Activated CD8-positive, alpha-beta T cell treated with anti-CD3 and anti-CD28 coated beads for 36 hours (primary cell): ENCODE results near the gene MYL7. TPM values are rescaled to one million over a fixed set of nuclear protein-coding genes. Genes with fewer than 3 reads are reported as not detected.
A peak's percentile ranks its signal among the peaks of the same experiment; 100 is the strongest.
"Not testable (repeated sequence)": the region's sequence is repeated elsewhere in the genome, so short reads cannot be mapped to it uniquely, and the experiment has no call there.

Source experiments
- ATAC-seq: fragments of 200-7000 bp; cut with Tn5 transposase; one replicate; pipeline ENCODE4 v1.10.0; 2021; ENCODE audit warnings: mild to moderate bottlenecking, moderate library complexity
- CTCF ChIA-PET: fragments of 350-600 bp; sonication (Branson Sonifier 250); formaldehyde crosslinking; loops from one replicate; lab custom pipeline; 2021; ENCODE audit warnings: antibody characterized with exemption; lab: Charles Lee
- POLR2A ChIA-PET: fragments of 350-600 bp; sonication (Branson Sonifier 250); formaldehyde crosslinking; loops from one replicate; lab custom pipeline; 2021; ENCODE audit warnings: antibody characterized with exemption; lab: Charles Lee
- DNase-seq: peaks from one replicate; pipeline ENCODE4 v3.0.0-alpha.2; 2020
- H3K27ac Mint-ChIP-seq: one replicate; pipeline ENCODE4 v1.8.0; 2021; ENCODE audit warnings: mild to moderate bottlenecking, mixed read lengths
- H3K27me3 Mint-ChIP-seq: one replicate; pipeline ENCODE4 v1.8.0; 2021; ENCODE audit warnings: mixed read lengths
- H3K36me3 Mint-ChIP-seq: one replicate; pipeline ENCODE4 v1.8.0; 2021; ENCODE audit warnings: low read depth, mixed read lengths
- H3K4me1 Mint-ChIP-seq: one replicate; pipeline ENCODE4 v1.8.0; 2021; ENCODE audit warnings: low read depth, mixed read lengths
- H3K4me3 Mint-ChIP-seq: one replicate; pipeline ENCODE4 v1.8.0; 2021; ENCODE audit warnings: mild to moderate bottlenecking, moderate library complexity, mixed read lengths
- H3K9me3 Mint-ChIP-seq: one replicate; pipeline ENCODE4 v1.8.0; 2021; ENCODE audit warnings: mixed read lengths
- CTCF ChIP-seq: fragments of 200-600 bp; IDR thresholded peaks from one replicate; pipeline ENCODE4 v1.8.0; 2022; ENCODE audit warnings: antibody characterized with exemption, mild to moderate bottlenecking
- intact Hi-C: fragments of 100-400 bp; cut with micrococcal nuclease; formaldehyde crosslinking; loops from one replicate; pipeline ENCODE4 v1.10.0; 2022
- total RNA-seq, 2 experiments: library from RNA; stranded (reverse); gene quantifications; one replicate each; pipeline ENCODE4 v1.2.3, GENCODE V29; 2021

MYL7 gene
- total RNA-seq, 2 experiments from 2014 or later, result not detected

GRCh38 chr7:44131173-44132029 lies 9.7 kb downstream of the MYL7 start:
- DNase-seq, result peak; percentile 21
- ChIA-PET POLR2A (interaction anchor here (0.6 to 1.3 kb wide), 5 partner anchors 15 to 641 kb away, joined by 3 to 4 read pairs (median 3); no protein-coding TSS in a partner anchor), CTCF (interaction anchor here (1.0 to 2.1 kb wide), 3 partner anchors 9 to 16 kb away, joined by 3 to 7 read pairs (median 4); no protein-coding TSS in a partner anchor)
- peak; percentile 73 for ATAC-seq
- Mint-ChIP-seq H3K36me3 (no peaks in the 10 kb centered on the region), H3K4me1 (no peaks in the 10 kb centered on the region), H3K9me3 (peaks cover 3% of the 10 kb centered on the region), H3K27ac (no peak overlapping the region), H3K27me3 (no peaks in the 10 kb centered on the region), H3K4me3 (no peak overlapping the region)
- intact Hi-C loops, result no loop called here
- no peak for TF ChIP-seq CTCF

GRCh38 chr7:44128721-44129582 lies 12.2 kb downstream of the MYL7 start:
- intact Hi-C loops, result no loop called here
- CTCF ChIA-PET, result no interaction called here
- no peak for TF ChIP-seq CTCF
- H3K27ac Mint-ChIP-seq, result no peak overlapping the region
- H3K4me1 Mint-ChIP-seq, result peaks cover 3% of the 10 kb centered on the region
- H3K9me3 Mint-ChIP-seq, result peaks cover 3% of the 10 kb centered on the region
- no peaks in the 10 kb centered on the region for H3K27me3 Mint-ChIP-seq
- POLR2A ChIA-PET, result no interaction called here
- no peak overlapping the region for H3K4me3 Mint-ChIP-seq
- ATAC-seq (no peak), DNase-seq (no peak)
- no peaks in the 10 kb centered on the region for H3K36me3 Mint-ChIP-seq

GRCh38 chr7:44127161-44127560 lies 14.0 kb downstream of the MYL7 start:
- no peak for TF ChIP-seq CTCF
- peaks cover 4% of the 10 kb centered on the region for H3K36me3 Mint-ChIP-seq
- peaks cover 10% of the 10 kb centered on the region for H3K4me1 Mint-ChIP-seq
- H3K27me3 Mint-ChIP-seq, result no peaks in the 10 kb centered on the region
- no peak for ATAC-seq
- CTCF ChIA-PET, result no interaction called here
- no peak for DNase-seq
- H3K27ac Mint-ChIP-seq, result no peak overlapping the region
- H3K9me3 Mint-ChIP-seq, result peaks cover 3% of the 10 kb centered on the region
- POLR2A ChIA-PET, result interaction anchor here (0.6 kb wide), 1 partner anchor 645 kb away, joined by 3 read pairs; no protein-coding TSS in a partner anchor
- no peak overlapping the region for H3K4me3 Mint-ChIP-seq
- intact Hi-C loops, result no loop called here

GRCh38 chr7:44126574-44126973 lies 14.6 kb downstream of the MYL7 start:
- H3K36me3 Mint-ChIP-seq, H3K27ac Mint-ChIP-seq, DNase-seq, H3K9me3 Mint-ChIP-seq, ATAC-seq, H3K27me3 Mint-ChIP-seq, intact Hi-C loops, H3K4me3 Mint-ChIP-seq: not testable (repeated sequence)
- H3K4me1 Mint-ChIP-seq, result peaks cover 16% of the 10 kb centered on the region
- CTCF ChIA-PET, result interaction anchor here (0.6 kb wide), 1 partner anchor 245 kb away, joined by 3 read pairs; no protein-coding TSS in a partner anchor
- POLR2A ChIA-PET, result interaction anchor here (0.8 kb wide), 1 partner anchor 12 kb away, joined by 3 read pairs; no protein-coding TSS in a partner anchor

- ChIA-PET CTCF (interaction anchor here (0.8 to 1.7 kb wide), 4 partner anchors 13 to 44 kb away, joined by 3 to 4 read pairs (median 3); no protein-coding TSS in a partner anchor), POLR2A (no interaction called here)
- DNase-seq (no peak), ATAC-seq (no peak)
- TF ChIP-seq CTCF, result no peak
- intact Hi-C loops, result no loop called here
- Mint-ChIP-seq H3K4me1 (peaks cover 32% of the 10 kb centered on the region), H3K36me3 (peaks cover 26% of the 10 kb centered on the region), H3K4me3 (peak overlapping the region; percentile 86), H3K9me3 (peaks cover 3% of the 10 kb centered on the region), H3K27ac (no peak overlapping the region), H3K27me3 (no peaks in the 10 kb centered on the region)
These were observed 16.3 kb downstream of the MYL7 start for GRCh38 chr7:44124822-44125202.
